Measurements from ENCODE around the gene RPS18. TPM values are rescaled to one million over a fixed set of nuclear protein-coding genes. Genes with fewer than 3 reads are reported as not detected.
"Not testable (repeated sequence)": the region's sequence is repeated elsewhere in the genome, so short reads cannot be mapped to it uniquely, and the experiment has no call there.

RPS18 gene
- total RNA-seq, 1 donor from 2014 or later = 2,061 TPM

GRCh38 chr6:33273129-33273923 is 1.5 kb downstream of the RPS18 start:
- no peak for TF ChIP-seq CTCF (IDR thresholded peaks at IDR 0.05; ENCODE audit: insufficient read depth, low read depth, low read length)
- no peak for TF ChIP-seq EZH2 (IDR thresholded peaks at IDR 0.05; ENCODE audit: insufficient read depth, low read length)
- Histone ChIP-seq H3K79me2 (ENCODE audit: insufficient read depth, low read length) (peaks cover 66% of the 10 kb centered on the region), H3K9me3 (ENCODE audit: insufficient read depth, low read depth, low read length) (no peaks in the 10 kb centered on the region), H3K4me1 (ENCODE audit: insufficient read depth, low read length) (peaks cover 49% of the 10 kb centered on the region), H3K36me3 (ENCODE audit: insufficient read depth, low read length) (peaks cover 45% of the 10 kb centered on the region), H4K20me1 (ENCODE audit: insufficient read depth, low read length) (peaks cover 54% of the 10 kb centered on the region), H3K9ac (ENCODE audit: low read length) (peak overlapping the region; percentile 90), H3K27me3 (ENCODE audit: insufficient read depth, low read length) (no peaks in the 10 kb centered on the region), H2AFZ (ENCODE audit: low read depth, low read length) (no peak overlapping the region), H3K27ac (ENCODE audit: low read depth, low read length) (peak overlapping the region; percentile 95), H3K4me3 (ENCODE audit: insufficient read depth, low read depth, low read length) (peak overlapping the region; percentile 97), H3K4me2 (ENCODE audit: low read length) (peak overlapping the region; percentile 95)
- peaks cover 26% of the 10 kb centered on the region for H3K4me1 Mint-ChIP-seq (ENCODE audit: low read depth, unreplicated experiment)
- H3K4me3 Mint-ChIP-seq (ENCODE audit: unreplicated experiment) = peak overlapping the region; percentile 100
- H3K27ac Mint-ChIP-seq (ENCODE audit: unreplicated experiment) = peak overlapping the region; percentile 100
- no peak for FAIRE-seq
- peaks cover 15% of the 10 kb centered on the region for H3K36me3 Mint-ChIP-seq (ENCODE audit: low read depth, unreplicated experiment)
- no peaks in the 10 kb centered on the region for H3K27me3 Mint-ChIP-seq (ENCODE audit: low read depth, unreplicated experiment)
- DNase-seq (ENCODE audit: low read depth) = no peak
- no peaks in the 10 kb centered on the region for H3K9me3 Mint-ChIP-seq (ENCODE audit: unreplicated experiment)

DNA sequence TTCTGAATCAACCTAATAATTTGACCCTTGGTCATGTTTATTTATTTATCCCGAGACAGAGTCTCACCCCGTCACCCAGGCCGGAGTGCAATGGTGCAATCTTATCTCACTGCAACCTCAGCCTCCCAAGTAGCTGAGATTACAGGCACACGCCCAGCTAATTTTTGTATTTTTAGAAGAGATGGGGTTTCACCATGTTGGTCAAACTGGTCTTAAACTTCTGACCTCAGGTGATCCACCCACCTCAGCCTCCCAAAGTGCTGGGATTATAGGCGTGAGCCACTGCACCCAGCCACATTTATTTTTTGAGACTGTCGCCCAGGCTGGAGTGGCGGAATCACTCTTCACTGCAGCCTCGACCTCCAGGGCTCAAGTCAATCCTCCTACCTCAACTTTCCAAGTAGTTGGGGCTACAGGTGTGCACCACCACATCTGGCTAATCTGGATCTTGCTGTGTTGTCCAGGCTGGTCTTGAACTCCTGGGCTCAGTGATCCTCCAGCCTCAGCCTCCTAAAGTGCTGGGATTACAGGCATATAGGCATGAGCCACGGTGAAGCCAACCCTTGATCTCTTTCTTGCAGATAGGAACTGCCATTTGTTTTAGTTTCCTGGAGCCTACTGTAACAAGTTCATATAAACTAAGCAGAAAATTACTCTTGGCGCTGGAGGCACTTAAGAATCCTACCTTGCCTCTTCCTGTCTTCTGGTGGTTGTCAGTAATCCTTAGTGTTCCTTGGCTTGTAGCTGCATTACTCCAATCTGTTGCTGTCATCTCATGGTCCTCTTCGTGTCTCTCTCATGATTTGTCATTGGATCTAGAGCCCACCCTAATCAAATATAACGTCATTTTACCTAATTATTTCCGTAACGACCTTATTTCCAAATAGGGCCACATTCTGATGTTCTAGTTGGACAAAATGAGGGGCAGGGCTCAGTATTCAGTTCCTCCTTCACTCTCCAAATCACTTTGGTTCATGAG is 2.3 kb downstream of the RPS18 start:
- no peak for FAIRE-seq
- peaks cover 15% of the 10 kb centered on the region for H3K36me3 Mint-ChIP-seq (ENCODE audit: low read depth, unreplicated experiment)
- no peaks in the 10 kb centered on the region for H3K27me3 Mint-ChIP-seq (ENCODE audit: low read depth, unreplicated experiment)
- peaks cover 49% of the 10 kb centered on the region for H3K4me1 ChIP-seq (ENCODE audit: insufficient read depth, low read length)
- H2AFZ ChIP-seq (ENCODE audit: low read depth, low read length) = no peak overlapping the region
- H3K4me3 ChIP-seq (ENCODE audit: insufficient read depth, low read depth, low read length) = peak overlapping the region; percentile 97
- no peaks in the 10 kb centered on the region for H3K9me3 Mint-ChIP-seq (ENCODE audit: unreplicated experiment)
- H3K4me2 ChIP-seq (ENCODE audit: low read length) = peak overlapping the region; percentile 95
- H3K27ac ChIP-seq (ENCODE audit: low read depth, low read length) = no peak overlapping the region
- no peaks in the 10 kb centered on the region for H3K27me3 ChIP-seq (ENCODE audit: insufficient read depth, low read length)
- H3K4me3 Mint-ChIP-seq (ENCODE audit: unreplicated experiment) = peak overlapping the region; percentile 100
- no peak for DNase-seq (ENCODE audit: low read depth)
- H3K9ac ChIP-seq (ENCODE audit: low read length) = peak overlapping the region; percentile 90
- TF ChIP-seq EZH2 (IDR thresholded peaks at IDR 0.05; ENCODE audit: insufficient read depth, low read length) (no peak), CTCF (IDR thresholded peaks at IDR 0.05; ENCODE audit: insufficient read depth, low read depth, low read length) (no peak)
- H3K79me2 ChIP-seq (ENCODE audit: insufficient read depth, low read length) = peaks cover 62% of the 10 kb centered on the region
- H3K9me3 ChIP-seq (ENCODE audit: insufficient read depth, low read depth, low read length) = no peaks in the 10 kb centered on the region
- peaks cover 44% of the 10 kb centered on the region for H3K36me3 ChIP-seq (ENCODE audit: insufficient read depth, low read length)
- H3K4me1 Mint-ChIP-seq (ENCODE audit: low read depth, unreplicated experiment) = peaks cover 26% of the 10 kb centered on the region
- H4K20me1 ChIP-seq (ENCODE audit: insufficient read depth, low read length) = peaks cover 63% of the 10 kb centered on the region
- peak overlapping the region; percentile 77 for H3K27ac Mint-ChIP-seq (ENCODE audit: unreplicated experiment)

GRCh38 chr6:33275795-33276580 is 4.1 kb downstream of the RPS18 start:
- Histone ChIP-seq H3K4me2 (ENCODE audit: low read length) (peak overlapping the region; percentile 95), H3K4me1 (ENCODE audit: insufficient read depth, low read length) (peaks cover 47% of the 10 kb centered on the region), H3K27ac (ENCODE audit: low read depth, low read length) (peak overlapping the region; percentile 43), H4K20me1 (ENCODE audit: insufficient read depth, low read length) (peaks cover 80% of the 10 kb centered on the region), H3K4me3 (ENCODE audit: insufficient read depth, low read depth, low read length) (peak overlapping the region; percentile 54), H3K9ac (ENCODE audit: low read length) (peak overlapping the region; percentile 90), H3K79me2 (ENCODE audit: insufficient read depth, low read length) (peaks cover 46% of the 10 kb centered on the region), H3K36me3 (ENCODE audit: insufficient read depth, low read length) (peaks cover 39% of the 10 kb centered on the region)
- H3K9me3 ChIP-seq (ENCODE audit: insufficient read depth, low read depth, low read length); FAIRE-seq; H3K27me3 Mint-ChIP-seq (ENCODE audit: low read depth, unreplicated experiment); DNase-seq (ENCODE audit: low read depth); H3K27me3 ChIP-seq (ENCODE audit: insufficient read depth, low read length); H2AFZ ChIP-seq (ENCODE audit: low read depth, low read length); H3K9me3 Mint-ChIP-seq (ENCODE audit: unreplicated experiment): not testable (repeated sequence)
- peaks cover 17% of the 10 kb centered on the region for H3K36me3 Mint-ChIP-seq (ENCODE audit: low read depth, unreplicated experiment)
- H3K4me1 Mint-ChIP-seq (ENCODE audit: low read depth, unreplicated experiment) = peaks cover 26% of the 10 kb centered on the region
- H3K4me3 Mint-ChIP-seq (ENCODE audit: unreplicated experiment) = peak overlapping the region; percentile 100
- H3K27ac Mint-ChIP-seq (ENCODE audit: unreplicated experiment) = peak overlapping the region; percentile 95
